C4-2B (cell line): ENCODE measurements around the gene JKAMP.

Experiments used
- ZFX ChIP-seq: fragments of 450-650 bp; IDR thresholded peaks from 2 replicates; pipeline ENCODE4 v1.6.1; 2017
- TF ChIP-seq, protein P1 (sequence below): fragments of 450-650 bp; conservative IDR thresholded peaks from 2 replicates; pipeline ENCODE4 v1.5.1; 2017; ENCODE audit warnings: mild to moderate bottlenecking

- TF ChIP-seq, protein P1, sequence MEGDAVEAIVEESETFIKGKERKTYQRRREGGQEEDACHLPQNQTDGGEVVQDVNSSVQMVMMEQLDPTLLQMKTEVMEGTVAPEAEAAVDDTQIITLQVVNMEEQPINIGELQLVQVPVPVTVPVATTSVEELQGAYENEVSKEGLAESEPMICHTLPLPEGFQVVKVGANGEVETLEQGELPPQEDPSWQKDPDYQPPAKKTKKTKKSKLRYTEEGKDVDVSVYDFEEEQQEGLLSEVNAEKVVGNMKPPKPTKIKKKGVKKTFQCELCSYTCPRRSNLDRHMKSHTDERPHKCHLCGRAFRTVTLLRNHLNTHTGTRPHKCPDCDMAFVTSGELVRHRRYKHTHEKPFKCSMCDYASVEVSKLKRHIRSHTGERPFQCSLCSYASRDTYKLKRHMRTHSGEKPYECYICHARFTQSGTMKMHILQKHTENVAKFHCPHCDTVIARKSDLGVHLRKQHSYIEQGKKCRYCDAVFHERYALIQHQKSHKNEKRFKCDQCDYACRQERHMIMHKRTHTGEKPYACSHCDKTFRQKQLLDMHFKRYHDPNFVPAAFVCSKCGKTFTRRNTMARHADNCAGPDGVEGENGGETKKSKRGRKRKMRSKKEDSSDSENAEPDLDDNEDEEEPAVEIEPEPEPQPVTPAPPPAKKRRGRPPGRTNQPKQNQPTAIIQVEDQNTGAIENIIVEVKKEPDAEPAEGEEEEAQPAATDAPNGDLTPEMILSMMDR: no peak
- TF ChIP-seq ZFX: no peak
These were observed 23.9 kb upstream of the JKAMP start for GRCh38 chr14:59460378-59460777.
